B cell (primary cell): ENCODE measurements around the gene PTX4. TPM values are rescaled to one million over a fixed set of nuclear protein-coding genes. Genes with fewer than 3 reads are reported as not detected.

Experiments
- ATAC-seq: fragments of 200-7000 bp; cut with Tn5 transposase; one replicate; pipeline ENCODE4 v1.10.0; 2021; ENCODE audit warnings: low read depth, mild to moderate bottlenecking, moderate number of reproducible peaks, moderate library complexity
- CTCF ChIA-PET: fragments of 350-600 bp; sonication (Branson Sonifier 250); formaldehyde crosslinking; loops from one replicate; lab custom pipeline; 2021; ENCODE audit warnings: antibody characterized with exemption, inconsistent platforms; lab: Charles Lee
- POLR2A ChIA-PET: fragments of 350-600 bp; sonication (Branson Sonifier 250); formaldehyde crosslinking; loops from one replicate; lab custom pipeline; 2021; ENCODE audit warnings: antibody characterized with exemption; lab: Charles Lee
- DNase-seq: peaks from one replicate; pipeline ENCODE4 v3.0.0; 2013
- H2AFZ ChIP-seq: 2 replicates; pipeline ENCODE4 v1.6.1; 2012; ENCODE audit warnings: mild to moderate bottlenecking, low read depth, low read length; ENCODE audit not compliant: insufficient read depth, poor library complexity, severe bottlenecking
- H3K27ac ChIP-seq, 2 donors: 1 replicate in 1 of 2; 2 replicates in 1 of 2; pipeline ENCODE4 v1.5.1; 2012 to 2013; ENCODE audit warnings: low read length in 2 of 2, mild to moderate bottlenecking in 2 of 2, moderate library complexity in 1 of 2
- H3K27me3 ChIP-seq, 4 experiments: fragments of 200-600 bp in 1 of 4; sonication (generic) in 1 of 4; replicated peaks in 1 of 4; 1 replicate in 2 of 4; 2 replicates in 2 of 4; pipeline versions ENCODE4 v1.6.1 to v1.7.0; 2013 to 2016; ENCODE audit warnings: low read length in 3 of 4, mild to moderate bottlenecking in 2 of 4, mixed read lengths in 1 of 4, moderate library complexity in 1 of 4; ENCODE audit not compliant: insufficient read depth in 4 of 4, control insufficient read depth in 3 of 4; ENCODE audit errors: control extremely low read depth in 1 of 4
- H3K36me3 ChIP-seq, 2 experiments: replicated peaks in 1 of 2; 1 replicate in 1 of 2; 2 replicates in 1 of 2; pipeline versions ENCODE4 v1.6.1 to v1.7.1; 2013; ENCODE audit warnings: low read length in 1 of 2; ENCODE audit not compliant: insufficient read depth in 2 of 2, control insufficient read depth in 1 of 2; ENCODE audit errors: control extremely low read depth in 1 of 2, extremely low read depth in 1 of 2
- H3K4me1 ChIP-seq, 2 donors: fragments of 200-600 bp in 1 of 2; sonication (generic) in 1 of 2; 1 replicate in 1 of 2; 2 replicates in 1 of 2; pipeline versions ENCODE4 v1.5.1 to v1.6.1; 2013 to 2017; ENCODE audit warnings: low read length in 2 of 2; ENCODE audit not compliant: control insufficient read depth in 2 of 2, insufficient read depth in 2 of 2
- H3K4me2 ChIP-seq: replicated peaks from 2 replicates; pipeline ENCODE3; 2012; ENCODE audit warnings: mild to moderate bottlenecking, low read depth, low read length; ENCODE audit not compliant: poor library complexity, severe bottlenecking
- H3K4me3 ChIP-seq, 5 experiments: fragments of 200-600 bp in 1 of 5; sonication (generic) in 1 of 5; 1 replicate in 3 of 5; 2 replicates in 2 of 5; pipeline versions ENCODE4 v1.5.1 to v1.7.0; 2011 to 2016; ENCODE audit warnings: low read length in 4 of 5, mild to moderate bottlenecking in 4 of 5, low read depth in 2 of 5, control low read depth in 1 of 5, moderate library complexity in 1 of 5; ENCODE audit not compliant: insufficient read depth in 1 of 5; ENCODE audit errors: control extremely low read depth in 1 of 5, extremely low read depth in 1 of 5
- H3K79me2 ChIP-seq: fragments of 200-600 bp; sonication (generic); one replicate; pipeline ENCODE4 v1.6.0; 2016; ENCODE audit warnings: low read length; ENCODE audit not compliant: control insufficient read depth, insufficient read depth
- H3K9ac ChIP-seq: fragments of 200-600 bp; sonication (generic); 2 replicates; pipeline ENCODE4 v1.6.1; 2017; ENCODE audit warnings: mild to moderate bottlenecking, low read length, moderate library complexity
- H3K9me3 ChIP-seq, 3 donors: one replicate each; pipeline versions ENCODE4 v1.6.1 to v1.7.1; 2013; ENCODE audit warnings: low read length in 2 of 3; ENCODE audit not compliant: control insufficient read depth in 2 of 3, insufficient read depth in 1 of 3; ENCODE audit errors: control extremely low read depth in 1 of 3
- H4K20me1 ChIP-seq: 2 replicates; pipeline ENCODE4 v1.6.0; 2012; ENCODE audit warnings: mild to moderate bottlenecking, low read length; ENCODE audit not compliant: insufficient read depth, control insufficient read depth, poor library complexity, severe bottlenecking
- H3K27ac Mint-ChIP-seq: one replicate; pipeline ENCODE4 v1.8.0; 2021; ENCODE audit warnings: mixed read lengths
- H3K27me3 Mint-ChIP-seq: one replicate; pipeline ENCODE4 v1.8.0; 2021; ENCODE audit warnings: mixed read lengths
- H3K4me1 Mint-ChIP-seq: one replicate; pipeline ENCODE4 v1.8.0; 2021; ENCODE audit warnings: mixed read lengths
- H3K4me3 Mint-ChIP-seq: one replicate; pipeline ENCODE4 v1.8.0; 2021; ENCODE audit warnings: mixed read lengths
- H3K9me3 Mint-ChIP-seq: one replicate; pipeline ENCODE4 v1.8.0; 2022; ENCODE audit warnings: mixed read lengths; ENCODE audit not compliant: insufficient read depth
- EZH2 ChIP-seq: IDR thresholded peaks from 2 replicates; pipeline ENCODE4 v1.6.1; 2012; ENCODE audit warnings: borderline replicate concordance, low read depth, mild to moderate bottlenecking, moderate library complexity, low read length; ENCODE audit not compliant: insufficient read depth, poor library complexity, severe bottlenecking
- WGBS: methylation state at CpG from one replicate; pipeline ENCODE4 v1.1.5; 2013; ENCODE audit warnings: missing lambda C conversion rate; ENCODE audit not compliant: insufficient coverage; 5-methylcytosine and 5-hydroxymethylcytosine counted together
- intact Hi-C: fragments of 100-400 bp; cut with micrococcal nuclease; formaldehyde crosslinking; loops from one replicate; pipeline ENCODE4 v1.10.0; 2022
- polyA plus RNA-seq: library from polyadenylated mRNA; depleted of rRNA; stranded (reverse); fragments of >200 nt; gene quantifications from 2 replicates; pipeline ENCODE4 v1.2.3, GENCODE V29; 2012
- total RNA-seq, 2 donors: library from RNA; stranded (reverse); fragments of 120-200 nt in 1 of 2; gene quantifications; 1 replicate in 1 of 2; 2 replicates in 1 of 2; pipeline versions ENCODE4 v1.2.3 to v1.2.4, GENCODE V29; 2013 to 2022
- TF ChIP-seq, protein P1 (sequence below): fragments of 200-600 bp; IDR thresholded peaks from one replicate; pipeline ENCODE4 v1.8.0; 2022; ENCODE audit warnings: antibody characterized with exemption, mild to moderate bottlenecking

Gene PTX4
- total and polyA plus RNA-seq, 2 donors (not counting 1 experiment from before 2014, with no cell fraction given): 0.33 TPM; not detected in 1

GRCh38 chr16:1488054-1488601 is 616 bp downstream of the PTX4 start:
- H3K27ac ChIP-seq: no peak overlapping the region
- no peaks in the 10 kb centered on the region for H3K36me3 ChIP-seq
- no peaks in the 10 kb centered on the region for H3K9me3 Mint-ChIP-seq
- ATAC-seq: no peak
- intact Hi-C loops: no loop called here
- no peak overlapping the region for H3K4me3 ChIP-seq
- no peaks in the 10 kb centered on the region for H3K9me3 ChIP-seq
- H3K27me3 ChIP-seq: no peaks in the 10 kb centered on the region
- ChIA-PET POLR2A (no interaction called here), CTCF (no interaction called here)
- peak overlapping the region; percentile 17 for H3K27ac Mint-ChIP-seq
- no peak overlapping the region for H3K9ac ChIP-seq
- H3K4me3 Mint-ChIP-seq: no peak overlapping the region
- TF ChIP-seq EZH2: no peak
- TF ChIP-seq, protein P1, sequence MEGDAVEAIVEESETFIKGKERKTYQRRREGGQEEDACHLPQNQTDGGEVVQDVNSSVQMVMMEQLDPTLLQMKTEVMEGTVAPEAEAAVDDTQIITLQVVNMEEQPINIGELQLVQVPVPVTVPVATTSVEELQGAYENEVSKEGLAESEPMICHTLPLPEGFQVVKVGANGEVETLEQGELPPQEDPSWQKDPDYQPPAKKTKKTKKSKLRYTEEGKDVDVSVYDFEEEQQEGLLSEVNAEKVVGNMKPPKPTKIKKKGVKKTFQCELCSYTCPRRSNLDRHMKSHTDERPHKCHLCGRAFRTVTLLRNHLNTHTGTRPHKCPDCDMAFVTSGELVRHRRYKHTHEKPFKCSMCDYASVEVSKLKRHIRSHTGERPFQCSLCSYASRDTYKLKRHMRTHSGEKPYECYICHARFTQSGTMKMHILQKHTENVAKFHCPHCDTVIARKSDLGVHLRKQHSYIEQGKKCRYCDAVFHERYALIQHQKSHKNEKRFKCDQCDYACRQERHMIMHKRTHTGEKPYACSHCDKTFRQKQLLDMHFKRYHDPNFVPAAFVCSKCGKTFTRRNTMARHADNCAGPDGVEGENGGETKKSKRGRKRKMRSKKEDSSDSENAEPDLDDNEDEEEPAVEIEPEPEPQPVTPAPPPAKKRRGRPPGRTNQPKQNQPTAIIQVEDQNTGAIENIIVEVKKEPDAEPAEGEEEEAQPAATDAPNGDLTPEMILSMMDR: no peak
- H3K4me1 ChIP-seq: peaks cover 9 to 10% of the 10 kb centered on the region in 2 donors
- peak overlapping the region; percentile 10 for H2AFZ ChIP-seq
- H3K4me2 ChIP-seq: no peak overlapping the region
- no peaks in the 10 kb centered on the region for H4K20me1 ChIP-seq
- no peaks in the 10 kb centered on the region for H3K27me3 Mint-ChIP-seq
- 94% methylated on average over 24 of the region's 24 CpGs for WGBS
- H3K4me1 Mint-ChIP-seq: peaks cover 11% of the 10 kb centered on the region
- no peak for DNase-seq
- peaks cover 12% of the 10 kb centered on the region for H3K79me2 ChIP-seq

- no peak for DNase-seq
- POLR2A ChIA-PET: no interaction called here
- H3K27me3 Mint-ChIP-seq: no peaks in the 10 kb centered on the region
- no peak overlapping the region for H3K27ac Mint-ChIP-seq
- H3K4me1 Mint-ChIP-seq: peaks cover 9% of the 10 kb centered on the region
- Histone ChIP-seq H3K4me3 (no peak overlapping the region), H3K4me2 (no peak overlapping the region), H3K4me1 (peaks cover 4 to 6% of the 10 kb centered on the region in 2 donors), H4K20me1 (no peaks in the 10 kb centered on the region), H3K27ac (no peak overlapping the region), H3K9me3 (no peaks in the 10 kb centered on the region), H2AFZ (no peak overlapping the region), H3K79me2 (peaks cover 7% of the 10 kb centered on the region), H3K27me3 (no peaks in the 10 kb centered on the region), H3K9ac (no peak overlapping the region), H3K36me3 (no peaks in the 10 kb centered on the region)
- no peak overlapping the region for H3K4me3 Mint-ChIP-seq
- no peak for TF ChIP-seq EZH2
- TF ChIP-seq, protein P1: no peak
- CTCF ChIA-PET: no interaction called here
- H3K9me3 Mint-ChIP-seq: no peaks in the 10 kb centered on the region
- 97% methylated on average over 39 of the region's 39 CpGs for WGBS
- no peak for ATAC-seq
- intact Hi-C loops: no loop called here
These were observed 1.2 kb downstream of the PTX4 start for GRCh38 chr16:1487395-1488053.
